Activated effector memory CD4-positive, alpha-beta T cell treated with Interleukin-2 at 50 U/mL for 16 hours (primary cell): ENCODE results near the gene NIPSNAP3A.
"Not testable (repeated sequence)": the region's sequence is repeated elsewhere in the genome, so short reads cannot be mapped to it uniquely, and the experiment has no call there.

Experiments used
- DNase-seq: peaks from one replicate; pipeline ENCODE4 v3.0.0-alpha.2; 2020

The NIPSNAP3A gene

GRCh38 chr9:104747565-104748358 is at the start of gene NIPSNAP3A:
TSS of gene NIPSNAP3A (plus strand) at chr9:104747683. CDS start at chr9:104747793, 110 bp downstream.
- peak; percentile 84 for DNase-seq

- DNase-seq: no peak
These were observed 47.2 kb upstream of the NIPSNAP3A start for GRCh38 chr9:104700306-104700705.

- DNase-seq: not testable (repeated sequence)
These were observed 38.7 kb upstream of the NIPSNAP3A start for GRCh38 chr9:104708737-104709136.

- no peak for DNase-seq
These were observed 35.9 kb upstream of the NIPSNAP3A start for GRCh38 chr9:104711604-104712003.

- DNase-seq: no peak
These were observed 22.5 kb upstream of the NIPSNAP3A start for GRCh38 chr9:104725014-104725413.

GRCh38 chr9:104738452-104738851 is 9.0 kb upstream of the NIPSNAP3A start:
- no peak for DNase-seq

- no peak for DNase-seq
These were observed 6.9 kb upstream of the NIPSNAP3A start for GRCh38 chr9:104740621-104741020.

- DNase-seq: no peak
These were observed 4.0 kb upstream of the NIPSNAP3A start for GRCh38 chr9:104743376-104743985.

- no peak for DNase-seq
These were observed 1.6 kb upstream of the NIPSNAP3A start for GRCh38 chr9:104745852-104746251.

GRCh38 chr9:104746285-104746684 is 1.2 kb upstream of the NIPSNAP3A start:
- DNase-seq: no peak

- DNase-seq: no peak
These were observed 685 bp upstream of the NIPSNAP3A start for GRCh38 chr9:104746798-104747197.

GRCh38 chr9:104747245-104747564 is 278 bp upstream of the NIPSNAP3A start:
- DNase-seq: no peak

- DNase-seq: no peak
These were observed 1.0 kb downstream of the NIPSNAP3A start for GRCh38 chr9:104748359-104749031.

- no peak for DNase-seq
These were observed 2.8 kb downstream of the NIPSNAP3A start for GRCh38 chr9:104750185-104750767.

GRCh38 chr9:104758974-104759373 is 11.5 kb downstream of the NIPSNAP3A start:
- DNase-seq: no peak

GRCh38 chr9:104765138-104765537 is 17.7 kb downstream of the NIPSNAP3A start:
- no peak for DNase-seq

GRCh38 chr9:104766025-104766424 is 18.5 kb downstream of the NIPSNAP3A start:
- no peak for DNase-seq

- no peak for DNase-seq
These were observed 20.0 kb downstream of the NIPSNAP3A start for GRCh38 chr9:104767507-104767906.

GRCh38 chr9:104769029-104769428 is 21.5 kb downstream of the NIPSNAP3A start:
- not testable (repeated sequence) for DNase-seq

GRCh38 chr9:104769655-104770054 is 22.2 kb downstream of the NIPSNAP3A start:
- no peak for DNase-seq

GRCh38 chr9:104772714-104773510 is 25.4 kb downstream of the NIPSNAP3A start:
- no peak for DNase-seq

- DNase-seq: no peak
These were observed 26.6 kb downstream of the NIPSNAP3A start for GRCh38 chr9:104774132-104774531.
